ENCODE results near the gene PANK4. TPM values are rescaled to one million over a fixed set of nuclear protein-coding genes. Genes with fewer than 3 reads are reported as not detected.

PANK4 gene
- total and polyA plus RNA-seq, 2 of the 8 experiments (the other 6 are each of a cell fraction or from before 2014, with no cell fraction given): 20.1 to 29.7 TPM

- TF ChIP-seq BACH1 (IDR thresholded peaks at IDR 0.05; ENCODE audit: low read length): no peak
Measured at GRCh38 chr1:2473198-2473597, 53.2 kb downstream of the PANK4 start (continued).

Measured in H1 (cell line).